Mucosa of stomach (tissue), 1 donor: ENCODE results near the gene GRB2.

Experiments
- H3K27me3 ChIP-seq: one replicate; pipeline ENCODE4 v1.7.0; 2013; ENCODE audit warnings: mild to moderate bottlenecking, low read length; ENCODE audit not compliant: control insufficient read depth, insufficient read depth
- H3K36me3 ChIP-seq: one replicate; pipeline ENCODE4 v1.7.0; 2013; ENCODE audit warnings: low read length; ENCODE audit not compliant: control insufficient read depth, insufficient read depth
- H3K4me1 ChIP-seq: one replicate; pipeline ENCODE4 v1.7.0; 2013; ENCODE audit warnings: mild to moderate bottlenecking, low read length; ENCODE audit not compliant: control insufficient read depth, insufficient read depth
- H3K4me3 ChIP-seq: one replicate; pipeline ENCODE4 v1.7.0; 2013; ENCODE audit warnings: low read length
- H3K9ac ChIP-seq: one replicate; pipeline ENCODE4 v1.7.0; 2013; ENCODE audit warnings: mild to moderate bottlenecking, low read length, moderate library complexity
- H3K9me3 ChIP-seq: one replicate; pipeline ENCODE4 v1.7.0; 2013; ENCODE audit warnings: mild to moderate bottlenecking, low read length, moderate library complexity; ENCODE audit not compliant: control insufficient read depth
- donor health status: Pancreatic carcinoma.

GRB2 gene

GRCh38 chr17:75319904-75320691, 85.4 kb downstream of the GRB2 start:
- H3K4me3 ChIP-seq, result no peak overlapping the region
- H3K9me3 ChIP-seq, result no peaks in the 10 kb centered on the region
- H3K36me3 ChIP-seq, result peaks cover under 1% of the 10 kb centered on the region
- H3K27me3 ChIP-seq, result no peaks in the 10 kb centered on the region
- H3K4me1 ChIP-seq, result peaks cover 4% of the 10 kb centered on the region
- H3K9ac ChIP-seq, result no peak overlapping the region

GRCh38 chr17:75318615-75319222, 86.8 kb downstream of the GRB2 start:
- H3K27me3 ChIP-seq, result no peaks in the 10 kb centered on the region
- no peaks in the 10 kb centered on the region for H3K36me3 ChIP-seq
- H3K4me3 ChIP-seq, result no peak overlapping the region
- H3K4me1 ChIP-seq, result peaks cover 4% of the 10 kb centered on the region
- no peaks in the 10 kb centered on the region for H3K9me3 ChIP-seq
- H3K9ac ChIP-seq, result peak overlapping the region; percentile 33

GRCh38 chr17:75318211-75318610, 87.3 kb downstream of the GRB2 start:
- H3K9me3 ChIP-seq, result no peaks in the 10 kb centered on the region
- H3K27me3 ChIP-seq, result no peaks in the 10 kb centered on the region
- H3K36me3 ChIP-seq, result no peaks in the 10 kb centered on the region
- no peak overlapping the region for H3K4me3 ChIP-seq
- peaks cover 4% of the 10 kb centered on the region for H3K4me1 ChIP-seq
- peak overlapping the region; percentile 33 for H3K9ac ChIP-seq

GRCh38 chr17:75317671-75318070, 87.8 kb downstream of the GRB2 start:
- Histone ChIP-seq H3K27me3 (no peaks in the 10 kb centered on the region), H3K4me3 (no peak overlapping the region), H3K4me1 (peaks cover 4% of the 10 kb centered on the region), H3K36me3 (no peaks in the 10 kb centered on the region), H3K9me3 (no peaks in the 10 kb centered on the region), H3K9ac (no peak overlapping the region)

GRCh38 chr17:75316253-75316652, 89.2 kb downstream of the GRB2 start:
- no peaks in the 10 kb centered on the region for H3K9me3 ChIP-seq
- H3K4me1 ChIP-seq, result peaks cover 4% of the 10 kb centered on the region
- no peak overlapping the region for H3K4me3 ChIP-seq
- H3K27me3 ChIP-seq, result no peaks in the 10 kb centered on the region
- H3K36me3 ChIP-seq, result no peaks in the 10 kb centered on the region
- H3K9ac ChIP-seq, result no peak overlapping the region

- no peak overlapping the region for H3K9ac ChIP-seq
- no peaks in the 10 kb centered on the region for H3K27me3 ChIP-seq
- H3K9me3 ChIP-seq, result no peaks in the 10 kb centered on the region
- no peaks in the 10 kb centered on the region for H3K36me3 ChIP-seq
- peaks cover 4% of the 10 kb centered on the region for H3K4me1 ChIP-seq
- H3K4me3 ChIP-seq, result no peak overlapping the region
Measured at GRCh38 chr17:75315541-75316243, 89.8 kb downstream of the GRB2 start.

GRCh38 chr17:75313941-75314551, 91.4 kb downstream of the GRB2 start:
- no peak overlapping the region for H3K9ac ChIP-seq
- no peaks in the 10 kb centered on the region for H3K9me3 ChIP-seq
- H3K36me3 ChIP-seq, result no peaks in the 10 kb centered on the region
- H3K4me3 ChIP-seq, result no peak overlapping the region
- no peaks in the 10 kb centered on the region for H3K27me3 ChIP-seq
- H3K4me1 ChIP-seq, result peaks cover 16% of the 10 kb centered on the region

GRCh38 chr17:75308732-75309629, 96.5 kb downstream of the GRB2 start:
- Histone ChIP-seq H3K4me1 (peaks cover 29% of the 10 kb centered on the region), H3K36me3 (no peaks in the 10 kb centered on the region), H3K4me3 (no peak overlapping the region), H3K27me3 (no peaks in the 10 kb centered on the region), H3K9me3 (no peaks in the 10 kb centered on the region), H3K9ac (peak overlapping the region; percentile 72)

- no peak overlapping the region for H3K4me3 ChIP-seq
- peaks cover 29% of the 10 kb centered on the region for H3K4me1 ChIP-seq
- no peaks in the 10 kb centered on the region for H3K27me3 ChIP-seq
- no peaks in the 10 kb centered on the region for H3K9me3 ChIP-seq
- H3K9ac ChIP-seq, result no peak overlapping the region
- no peaks in the 10 kb centered on the region for H3K36me3 ChIP-seq
Measured at GRCh38 chr17:75307957-75308731, 97.3 kb downstream of the GRB2 start.

- no peaks in the 10 kb centered on the region for H3K9me3 ChIP-seq
- H3K36me3 ChIP-seq, result no peaks in the 10 kb centered on the region
- H3K4me3 ChIP-seq, result no peak overlapping the region
- no peaks in the 10 kb centered on the region for H3K27me3 ChIP-seq
- H3K9ac ChIP-seq, result no peak overlapping the region
- H3K4me1 ChIP-seq, result no peaks in the 10 kb centered on the region
Measured at GRCh38 chr17:75301502-75302206, 103.8 kb downstream of the GRB2 start.
